HepG2 (cell line): Measurements from ENCODE around the gene ADAMTS12. TPM values are rescaled to one million over a fixed set of nuclear protein-coding genes. Genes with fewer than 3 reads are reported as not detected.

Source experiments
- ATAC-seq: fragments of 200-7000 bp; cut with Tn5 transposase; 3 replicates; pipeline ENCODE4 v1.9.1; 2020; ENCODE audit warnings: mild to moderate bottlenecking, moderate library complexity
- BruUV-seq: library from RNA; stranded (reverse); fragments of 400-500 nt; replicated peaks from 2 replicates; lab custom pipeline; 2021; lab: Mats Ljungman, UMichigan
- CTCF ChIA-PET: fragments of 300-600 bp; formaldehyde crosslinking; extraction: SDS; loops from one replicate; lab custom pipeline; 2021; ENCODE audit warnings: low total read pairs, inconsistent platforms, low intra/inter-chr PET ratio; lab: Yijun Ruan, JAX
- POLR2A ChIA-PET: fragments of 350-600 bp; sonication (Branson Sonifier 250); formaldehyde crosslinking; loops from one replicate; lab custom pipeline; 2020; ENCODE audit warnings: antibody characterized with exemption, inconsistent platforms; lab: Yijun Ruan, JAX
- DNase-seq: peaks from one replicate; pipeline ENCODE4 v3.0.0-alpha.2; 2015; ENCODE audit warnings: low spot score
- FAIRE-seq: peaks from 3 replicates; lab custom pipeline; 2011; peaks lifted over from hg19 to GRCh38; lab: Jason Lieb, UNC
- H2AFZ ChIP-seq: one replicate; pipeline ENCODE4 v1.6.1; 2011; ENCODE audit warnings: low read length, inconsistent platforms
- H3K27ac ChIP-seq: fragments of 300-600 bp; 3 replicates; pipeline ENCODE4 v1.8.0; 2011; ENCODE audit warnings: mixed run types, mild to moderate bottlenecking, mixed read lengths, low read length, inconsistent platforms; ENCODE audit not compliant: insufficient read depth; ENCODE audit errors: extremely low read length
- H3K27me3 ChIP-seq, 2 experiments: fragments of 200-600 bp in 1 of 2; 2 replicates in 1 of 2; 3 replicates in 1 of 2; pipeline versions ENCODE4 v1.6.0 to v1.8.0; 2011; ENCODE audit warnings: low read length in 2 of 2, mild to moderate bottlenecking in 2 of 2, moderate library complexity in 2 of 2, inconsistent platforms in 1 of 2; ENCODE audit not compliant: insufficient read depth in 2 of 2, control insufficient read depth in 1 of 2
- H3K36me3 ChIP-seq, 2 experiments: fragments of 200-600 bp in 1 of 2; replicated peaks in 1 of 2; 2 replicates in 1 of 2; 3 replicates in 1 of 2; pipeline versions ENCODE4 v1.5.1 to v1.8.0; 2011; ENCODE audit warnings: low read length in 2 of 2, inconsistent platforms in 1 of 2; ENCODE audit not compliant: insufficient read depth in 2 of 2, control insufficient read depth in 1 of 2
- H3K4me1 ChIP-seq: 2 replicates; pipeline ENCODE4 v1.5.1; 2012; ENCODE audit warnings: low read length, inconsistent platforms; ENCODE audit not compliant: insufficient read depth
- H3K4me2 ChIP-seq: 2 replicates; pipeline ENCODE4 v1.6.0; 2011; ENCODE audit warnings: low read depth, low read length, inconsistent platforms
- H3K4me3 ChIP-seq, 3 experiments: fragments of 200-600 bp in 1 of 3; sonication (generic), shearing (Covaris generic) in 1 of 3; replicated peaks in 1 of 3; 2 replicates each; pipeline ENCODE4 v1.5.1; 2011 to 2016; ENCODE audit warnings: low read length in 3 of 3, inconsistent platforms in 2 of 3, low read depth in 2 of 3, mild to moderate bottlenecking in 2 of 3, control low read depth in 1 of 3, mixed read lengths in 1 of 3; ENCODE audit not compliant: insufficient read depth in 1 of 3
- H3K79me2 ChIP-seq: one replicate; pipeline ENCODE4 v1.6.1; 2011; ENCODE audit warnings: low read length, inconsistent platforms; ENCODE audit not compliant: insufficient read depth
- H3K9ac ChIP-seq: 2 replicates; pipeline ENCODE4 v1.6.0; 2011; ENCODE audit warnings: mild to moderate bottlenecking, low read depth, low read length, inconsistent platforms; ENCODE audit not compliant: insufficient read depth
- H3K9me3 ChIP-seq: 2 replicates; pipeline ENCODE4 v1.5.1; 2012; ENCODE audit warnings: mild to moderate bottlenecking, low read length
- H4K20me1 ChIP-seq: 2 replicates; pipeline ENCODE4 v1.6.0; 2011; ENCODE audit warnings: inconsistent platforms, mild to moderate bottlenecking, low read length, moderate library complexity; ENCODE audit not compliant: insufficient read depth
- AKNA ChIP-seq: sonication (generic); formaldehyde crosslinking; IDR thresholded peaks from 2 replicates; pipeline ENCODE4 v1.4.0; 2020; ENCODE audit warnings: missing genetic modification reagents, borderline replicate concordance
- POGK ChIP-seq: sonication (generic); formaldehyde crosslinking; conservative IDR thresholded peaks from 2 replicates; pipeline ENCODE4 v1.8.0; 2022; ENCODE audit warnings: mild to moderate bottlenecking, moderate library complexity, missing genetic modification reagents
- ZBTB43 ChIP-seq: sonication (generic); formaldehyde crosslinking; conservative IDR thresholded peaks from 2 replicates; pipeline ENCODE4 v1.4.0; 2020; ENCODE audit warnings: missing genetic modification reagents
- ZBTB7A ChIP-seq: sonication (generic); formaldehyde crosslinking; IDR thresholded peaks from 2 replicates; pipeline ENCODE4 v1.8.0; 2022; ENCODE audit warnings: mild to moderate bottlenecking, missing genetic modification reagents
- ZEB1 ChIP-seq: IDR thresholded peaks from 2 replicates; pipeline ENCODE4 v1.6.1; 2012; ENCODE audit warnings: mild to moderate bottlenecking, low read depth, inconsistent platforms; ENCODE audit not compliant: insufficient replicate concordance
- ZNF709 ChIP-seq: sonication (generic); formaldehyde crosslinking; IDR thresholded peaks from 2 replicates; pipeline ENCODE4 v1.5.0; 2020; ENCODE audit warnings: mild to moderate bottlenecking, missing genetic modification reagents
- WGBS: methylation state at CpG from one replicate; pipeline ENCODE4 v1.1.6; 2017; ENCODE audit warnings: low lambda C conversion rate; 5-methylcytosine and 5-hydroxymethylcytosine counted together
- in situ Hi-C: cut with HindIII; loops from 2 replicates; pipeline ENCODE4 v1.10.0; 2017; ENCODE audit warnings: low pct_unique_long_range_greater_than_20kb; ENCODE audit not compliant: extremely low pct_ligation_motif_present
- intact Hi-C: fragments of 100-400 bp; cut with micrococcal nuclease; formaldehyde crosslinking; loops from one replicate; pipeline ENCODE4 v1.10.0; 2022; ENCODE audit not compliant: unreplicated experiment
- polyA plus RNA-seq, 8 experiments: library from polyadenylated mRNA; depleted of rRNA in 3 of 8; stranded (reverse) in 7 of 8; unstranded in 1 of 8; fragments of >200 nt; fragmentation: Illumina TruSeq in 4 of 8; extraction: Trizol in 4 of 8; gene quantifications; 2 replicates each; pipeline versions ENCODE4 v1.2.1 to v1.2.3, GENCODE V29; 2011 to 2016; ENCODE audit warnings: low read depth in 4 of 8, missing spikeins in 1 of 8, mixed read lengths in 1 of 8; ENCODE audit not compliant: insufficient read depth in 1 of 8
- total RNA-seq, 5 experiments: library from RNA; depleted of rRNA; stranded (reverse); fragments of >200 nt; fragmentation: Illumina TruSeq; extraction: Trizol; gene quantifications; 2 replicates each; pipeline ENCODE4 v1.2.3, GENCODE V29; 2016; ENCODE audit warnings: low read depth in 1 of 5

Gene ADAMTS12
- total and polyA plus RNA-seq, 2 of the 13 experiments (the other 11 are each of a cell fraction or from before 2014, with no cell fraction given), result 0.03 TPM; not detected in 1

- ChIA-PET CTCF (no interaction called here), POLR2A (no interaction called here)
- no peaks in the 10 kb centered on the region for H3K9me3 ChIP-seq
- ATAC-seq (peak; percentile 71), DNase-seq (no peak), FAIRE-seq (no peak)
- BruUV-seq, result no TSS peak
- H3K79me2 ChIP-seq, result no peaks in the 10 kb centered on the region
- no peak overlapping the region for H3K4me2 ChIP-seq
- H3K4me3 ChIP-seq, result no peak overlapping the region
- H3K9ac ChIP-seq, result no peak overlapping the region
- in situ Hi-C loops, result no loop called here
- H3K27me3 ChIP-seq, result no peaks in the 10 kb centered on the region
- H3K4me1 ChIP-seq, result no peaks in the 10 kb centered on the region
- H3K27ac ChIP-seq, result no peak overlapping the region
- no peaks in the 10 kb centered on the region for H4K20me1 ChIP-seq
- H3K36me3 ChIP-seq, result no peaks in the 10 kb centered on the region
- no peak overlapping the region for H2AFZ ChIP-seq
- intact Hi-C loops, result no loop called here
- WGBS, result 46% methylated on average over 10 of the region's 10 CpGs
- TF ChIP-seq ZEB1, result no peak
- no peak for TF ChIP-seq ZBTB7A (CRISPR knock-in tag)
- no peak for TF ChIP-seq ZNF709 (CRISPR knock-in tag)
- TF ChIP-seq POGK, result no peak
- no peak for TF ChIP-seq AKNA (CRISPR knock-in tag)
- no peak for TF ChIP-seq ZBTB43
Observed at GRCh38 chr5:33530183-33531036, 361.4 kb downstream of the ADAMTS12 start.
